ENCODE measurements around the gene PHEX.
A peak's percentile ranks its signal among the peaks of the same experiment; 100 is the strongest.

The PHEX gene

GRCh38 chrX:22155126-22155525, 123.0 kb downstream of the PHEX start:
- no peak for DNase-seq (ENCODE audit: low read depth)

- DNase-seq (ENCODE audit: low read depth): no peak
Observed at GRCh38 chrX:22159071-22159470, 126.9 kb downstream of the PHEX start.

GRCh38 chrX:22163326-22163725, 131.2 kb downstream of the PHEX start:
- no peak for DNase-seq (ENCODE audit: low read depth)

DNA sequence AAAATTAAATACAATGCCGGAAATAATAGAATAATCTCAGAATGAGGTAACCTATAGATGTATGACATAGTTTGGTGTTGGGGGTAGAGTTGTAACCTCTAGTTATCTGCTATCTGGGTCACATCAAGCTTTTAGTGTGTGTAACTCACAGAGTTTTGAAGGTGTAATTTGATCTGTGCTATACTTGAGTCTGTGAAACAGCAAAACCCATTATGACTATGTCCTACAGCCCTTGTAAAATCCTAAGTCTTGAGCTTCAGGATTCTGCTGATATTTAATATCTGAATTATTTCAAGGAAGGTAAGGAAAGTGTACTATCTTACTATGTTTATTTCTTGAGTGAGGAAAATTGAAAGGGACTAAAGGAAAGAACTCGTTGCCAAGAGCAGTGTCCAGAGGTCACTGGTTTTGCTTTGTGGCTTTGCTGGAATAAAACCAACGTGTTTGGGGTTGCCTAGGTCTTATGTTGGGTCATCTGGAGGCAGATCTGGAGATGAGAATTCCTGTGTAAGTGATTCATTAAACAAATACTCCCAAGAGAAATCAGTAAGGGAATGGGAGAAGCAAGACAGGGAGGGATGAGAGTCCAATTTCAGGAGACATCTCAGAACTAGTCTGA, 132.8 kb downstream of the PHEX start:
- DNase-seq (ENCODE audit: low read depth): no peak

DNA sequence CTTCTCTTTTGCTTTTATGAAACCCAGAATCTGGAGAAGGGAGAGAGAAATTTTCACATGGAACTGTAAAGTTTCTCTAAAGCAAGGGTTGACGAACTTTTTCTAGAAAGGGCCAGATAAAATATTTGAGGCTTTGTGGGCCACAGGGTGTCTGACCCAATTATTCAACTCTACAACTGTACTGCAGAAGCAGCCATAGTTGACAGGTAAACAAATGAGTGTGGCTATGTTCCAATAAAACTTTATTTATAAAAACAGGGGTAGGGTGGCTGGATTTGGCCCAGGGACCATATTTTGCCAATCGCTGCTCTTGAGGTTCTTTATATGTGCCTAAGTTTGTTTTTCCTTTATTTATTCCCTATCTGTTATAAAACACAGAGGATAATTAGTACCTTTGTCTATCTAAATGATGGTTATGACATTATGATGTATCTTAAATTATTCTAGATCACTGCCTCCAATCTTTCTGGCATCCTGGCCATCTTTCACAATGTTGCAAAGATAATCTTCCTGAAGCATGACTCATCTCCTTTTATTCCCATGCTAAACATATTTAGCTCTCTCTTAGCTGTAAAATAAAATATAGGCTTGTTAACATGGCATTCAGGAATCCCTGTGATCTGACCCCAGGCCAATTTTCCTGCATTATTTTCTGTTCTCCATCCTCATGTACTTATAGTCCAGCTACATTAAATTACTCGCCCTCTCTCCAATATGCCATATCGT, 133.8 kb downstream of the PHEX start:
- no peak for DNase-seq (ENCODE audit: low read depth)

GRCh38 chrX:22171287-22172060, 139.3 kb downstream of the PHEX start:
- DNase-seq (ENCODE audit: low read depth): no peak

GRCh38 chrX:22173966-22174365, 141.8 kb downstream of the PHEX start:
- DNase-seq (ENCODE audit: low read depth): no peak

GRCh38 chrX:22177950-22178515, 145.9 kb downstream of the PHEX start:
- no peak for DNase-seq (ENCODE audit: low read depth)

DNA sequence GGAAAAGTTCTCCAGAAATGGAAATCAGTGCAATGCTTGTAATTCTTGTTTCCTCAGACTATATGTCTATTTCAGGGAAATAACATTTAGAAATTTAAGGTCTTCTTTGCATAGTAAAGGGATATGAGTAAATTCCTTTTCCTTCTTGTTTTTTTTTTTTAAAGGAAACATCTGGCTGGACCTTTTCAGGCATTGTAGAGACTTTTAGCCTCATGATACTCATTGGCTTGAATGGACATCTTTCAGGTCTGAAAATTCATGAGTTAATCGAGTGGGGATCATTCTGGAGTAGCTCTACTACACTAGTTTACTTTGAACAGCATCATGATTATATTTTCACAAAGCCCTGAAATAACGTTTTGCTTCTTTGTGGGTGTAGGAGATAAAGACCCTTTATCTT, 152.0 kb downstream of the PHEX start:
- no peak for DNase-seq (ENCODE audit: low read depth)

DNA sequence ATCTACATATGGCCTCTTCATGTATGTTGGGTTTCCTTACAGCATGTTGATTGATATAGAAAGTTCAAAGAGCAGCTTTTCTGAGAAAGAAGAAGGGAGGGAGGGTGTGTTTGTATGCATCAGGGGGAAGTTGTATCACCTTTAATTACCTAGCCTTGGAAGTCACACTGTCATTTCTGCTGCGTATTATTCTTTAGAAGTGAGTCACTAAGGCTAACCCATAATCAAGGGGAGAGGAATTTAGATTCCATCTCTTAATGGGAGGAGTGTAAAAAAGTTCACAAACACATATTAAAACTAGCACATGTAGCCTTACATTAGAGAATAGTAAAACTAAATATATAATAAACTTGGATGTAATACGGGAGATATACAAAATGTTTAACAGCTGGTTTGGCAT, 154.0 kb downstream of the PHEX start:
- no peak for DNase-seq (ENCODE audit: low read depth)

- peak; percentile 15 for DNase-seq (ENCODE audit: low read depth)
Observed at GRCh38 chrX:22192419-22193060, 160.4 kb downstream of the PHEX start.

GRCh38 chrX:22193851-22194659, 161.9 kb downstream of the PHEX start:
- no peak for DNase-seq (ENCODE audit: low read depth)

DNA sequence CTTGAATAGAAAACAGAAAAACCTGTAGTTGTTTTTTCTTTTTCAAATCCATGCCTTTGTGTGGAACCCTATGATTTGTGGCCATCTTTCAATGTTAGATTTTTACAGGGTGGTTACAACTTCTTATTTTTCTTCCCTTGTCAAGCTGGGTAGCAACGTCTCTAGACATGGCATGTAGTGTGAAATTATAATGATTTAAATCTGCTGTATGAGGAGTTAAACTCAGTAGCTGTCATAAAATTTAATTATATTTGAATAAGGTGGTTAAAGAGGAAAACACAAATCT, 162.5 kb downstream of the PHEX start:
- DNase-seq (ENCODE audit: low read depth): no peak

DNA sequence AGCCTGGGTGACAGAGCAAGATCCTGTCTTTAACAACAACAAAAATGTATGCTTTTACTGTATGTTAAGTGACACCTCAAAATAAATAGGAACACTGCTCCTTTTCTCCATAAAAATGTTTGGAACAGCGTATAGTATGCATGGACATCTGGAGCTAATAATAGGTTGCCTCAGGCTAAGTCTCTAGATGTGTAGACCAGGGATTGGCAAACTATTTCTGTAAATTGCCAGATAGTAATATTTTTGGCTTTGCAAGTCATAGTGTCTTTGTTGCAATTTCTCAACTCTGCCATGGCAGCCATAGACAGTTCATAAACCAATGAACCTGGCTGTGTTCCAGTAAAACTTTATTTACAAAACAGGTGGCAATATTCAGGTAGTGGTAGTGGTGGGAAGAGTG, 164.0 kb downstream of the PHEX start:
- DNase-seq (ENCODE audit: low read depth): no peak

DNA sequence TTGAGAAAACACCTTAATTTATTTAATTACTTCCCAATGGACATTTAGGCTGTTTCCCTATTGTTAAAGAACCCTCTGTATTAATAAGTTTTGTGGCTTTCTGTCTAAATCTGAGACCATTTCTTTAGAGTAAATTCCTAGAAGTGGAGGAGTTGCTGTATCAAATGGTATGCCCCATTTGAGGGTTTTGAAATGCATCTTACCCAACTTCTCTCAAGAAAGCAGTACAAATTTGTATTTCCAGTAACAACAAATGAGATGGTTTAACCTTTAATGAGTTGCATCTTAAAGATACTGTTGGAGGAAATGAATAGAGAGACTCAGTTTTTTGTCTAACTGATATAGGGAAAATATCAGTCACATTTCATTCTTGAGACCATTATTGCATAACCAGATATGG, 170.1 kb downstream of the PHEX start:
- no peak for DNase-seq (ENCODE audit: low read depth)

DNA sequence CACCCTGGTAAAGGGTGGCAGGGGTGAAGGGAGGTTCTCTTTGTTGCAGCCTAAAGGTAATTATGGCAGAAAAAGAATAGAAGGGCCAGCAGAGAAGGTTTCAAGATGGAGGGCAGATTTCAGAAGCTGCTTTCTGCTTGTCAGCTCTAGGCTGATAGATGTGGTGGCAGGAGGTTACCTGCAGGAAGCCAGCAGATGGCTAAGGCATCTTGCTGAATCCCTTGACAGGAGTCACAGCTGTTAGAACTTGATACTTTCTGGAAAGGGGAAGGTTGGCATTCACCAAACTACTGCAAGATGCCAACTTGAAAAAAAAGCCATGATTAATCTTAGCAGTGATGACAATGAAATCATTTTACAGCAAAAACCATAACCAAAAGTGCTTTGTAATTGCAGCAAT, 171.1 kb downstream of the PHEX start:
- DNase-seq (ENCODE audit: low read depth): no peak

- DNase-seq (ENCODE audit: low read depth): no peak
Observed at GRCh38 chrX:22206781-22207180, 174.7 kb downstream of the PHEX start.

GRCh38 chrX:22220941-22221340, 188.8 kb downstream of the PHEX start:
- DNase-seq (ENCODE audit: low read depth): no peak

DNA sequence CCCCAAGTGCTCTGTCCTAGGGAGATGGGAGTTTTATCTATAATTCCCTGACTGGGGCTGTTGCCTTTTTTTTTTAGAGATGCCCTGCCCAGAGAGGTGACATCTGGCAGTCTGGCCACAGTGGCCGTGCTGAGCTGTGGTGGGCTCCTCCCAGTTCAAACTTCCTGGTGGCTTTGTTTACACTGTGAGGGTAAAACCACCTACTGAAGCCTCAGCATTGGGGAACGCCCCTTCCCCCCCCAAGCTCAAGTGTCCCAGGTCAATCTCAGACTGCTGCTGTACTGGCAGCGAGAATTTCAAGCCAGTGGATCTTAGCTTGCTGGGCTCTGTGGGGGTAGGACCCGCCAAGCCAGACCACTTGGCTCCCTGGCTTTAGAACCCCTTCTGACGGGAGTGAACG, 202.3 kb downstream of the PHEX start:
- DNase-seq (ENCODE audit: low read depth): no peak

GRCh38 chrX:22237479-22237878, 205.4 kb downstream of the PHEX start:
- DNase-seq (ENCODE audit: low read depth): no peak

- no peak for DNase-seq (ENCODE audit: low read depth)
Observed at GRCh38 chrX:22246620-22247019, 214.5 kb downstream of the PHEX start.

DNA sequence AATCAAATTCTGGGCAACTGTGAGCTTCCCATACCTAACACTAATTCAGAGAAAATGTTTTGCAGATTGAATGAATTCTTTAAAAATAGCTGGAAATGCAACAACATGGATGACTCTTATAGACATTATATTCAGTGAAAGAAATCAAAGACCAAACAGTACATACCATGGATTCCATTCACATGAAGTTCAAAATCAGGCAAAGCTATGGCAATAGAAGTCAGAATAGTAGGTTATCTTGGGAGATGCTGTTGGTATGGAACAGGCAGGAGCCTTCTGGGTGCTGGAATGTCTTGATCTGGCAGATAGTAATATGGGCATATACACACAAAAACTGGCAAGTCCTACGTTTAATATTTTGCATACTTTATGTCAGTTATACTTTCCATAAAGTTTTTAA, 215.0 kb downstream of the PHEX start:
- DNase-seq (ENCODE audit: low read depth): no peak

Data from activated T-helper 1 cell treated with Interleukin-2 at 50 U/mL for 16 hours (primary cell).